OCI-LY1 (cell line): ENCODE measurements around the gene GHRL.

ENCODE experiments used
- H2AFZ ChIP-seq: fragments of 200-600 bp; sonication (generic), shearing (Covaris generic); 2 replicates; pipeline ENCODE4 v1.6.0; 2014; ENCODE audit warnings: antibody characterized with exemption, mild to moderate bottlenecking, low read length
- H3F3A ChIP-seq: fragments of 200-600 bp; sonication (generic), shearing (Covaris generic); 2 replicates; pipeline ENCODE4 v1.6.0; 2014; ENCODE audit warnings: mild to moderate bottlenecking, antibody characterized with exemption, low read length, moderate library complexity; ENCODE audit not compliant: insufficient read depth
- H3K27ac ChIP-seq: fragments of 200-600 bp; sonication (generic); 2 replicates; pipeline ENCODE4 v1.5.1; 2014; ENCODE audit warnings: low read length, mixed run types, mild to moderate bottlenecking, low read depth; ENCODE audit not compliant: poor library complexity, severe bottlenecking
- H3K27me3 ChIP-seq: fragments of 200-600 bp; sonication (generic); 2 replicates; pipeline ENCODE4 v1.6.0; 2014; ENCODE audit warnings: antibody characterized with exemption, mild to moderate bottlenecking, low read length, moderate library complexity; ENCODE audit not compliant: insufficient read depth
- H3K36me3 ChIP-seq: fragments of 200-600 bp; sonication (generic); 2 replicates; pipeline ENCODE4 v1.6.1; 2014; ENCODE audit warnings: mild to moderate bottlenecking, antibody characterized with exemption, low read length, moderate library complexity, mixed read lengths; ENCODE audit not compliant: insufficient read depth
- H3K4me1 ChIP-seq: fragments of 200-600 bp; sonication (generic); 2 replicates; pipeline ENCODE4 v1.5.1; 2014; ENCODE audit warnings: mild to moderate bottlenecking, low read length, moderate library complexity; ENCODE audit not compliant: insufficient read depth, severe bottlenecking
- H3K4me2 ChIP-seq: fragments of 200-600 bp; sonication (generic), shearing (Covaris generic); 2 replicates; pipeline ENCODE4 v1.6.1; 2014; ENCODE audit warnings: low read length
- H3K4me3 ChIP-seq: fragments of 200-600 bp; sonication (generic); 2 replicates; pipeline ENCODE4 v1.5.1; 2014; ENCODE audit warnings: low read length, low read depth, mild to moderate bottlenecking, mixed read lengths; ENCODE audit not compliant: poor library complexity, severe bottlenecking
- H3K79me2 ChIP-seq: fragments of 200-600 bp; shearing (Covaris generic); 2 replicates; pipeline ENCODE4 v1.6.1; 2016; ENCODE audit warnings: mixed run types, low read length, mixed read lengths; ENCODE audit not compliant: insufficient read depth
- H3K9ac ChIP-seq: fragments of 200-600 bp; sonication (generic), shearing (Covaris generic); 2 replicates; pipeline ENCODE4 v1.6.1; 2014; ENCODE audit warnings: mild to moderate bottlenecking, low read length, mixed read lengths
- H3K9me2 ChIP-seq: fragments of 200-600 bp; sonication (generic), shearing (Covaris generic); 2 replicates; pipeline ENCODE4 v1.6.1; 2014; ENCODE audit warnings: low read depth, mild to moderate bottlenecking, low read length, mixed read lengths
- H3K9me3 ChIP-seq: fragments of 200-600 bp; shearing (Covaris generic); 2 replicates; pipeline ENCODE4 v1.6.1; 2014; ENCODE audit warnings: low read length, mixed read lengths
- H4K20me1 ChIP-seq: fragments of 200-600 bp; sonication (generic), shearing (Covaris generic); 2 replicates; pipeline ENCODE4 v1.6.0; 2016; ENCODE audit warnings: mild to moderate bottlenecking, low read length; ENCODE audit not compliant: insufficient read depth
- CTCF ChIP-seq: fragments of 200-600 bp; sonication (generic), shearing (Covaris generic); IDR thresholded peaks from 2 replicates; pipeline ENCODE4 v1.5.1; 2017; ENCODE audit warnings: mild to moderate bottlenecking, antibody characterized with exemption, low read length, moderate library complexity, mixed read lengths
- EZH2 ChIP-seq: fragments of 200-600 bp; sonication (generic), shearing (Covaris generic); IDR thresholded peaks from 2 replicates; pipeline ENCODE4 v1.8.0; 2017; ENCODE audit warnings: borderline replicate concordance, mixed run types, mild to moderate bottlenecking, antibody characterized with exemption, low read length, moderate library complexity, mixed read lengths

GHRL gene

GRCh38 chr3:10262027-10262426 lies 30.7 kb downstream of the GHRL start:
- Histone ChIP-seq H3K79me2 (peaks cover 40% of the 10 kb centered on the region), H4K20me1 (no peaks in the 10 kb centered on the region), H3K4me1 (peaks cover 14% of the 10 kb centered on the region), H3K36me3 (peaks cover 79% of the 10 kb centered on the region), H3K9me3 (no peaks in the 10 kb centered on the region), H3F3A (no peaks in the 10 kb centered on the region), H3K27ac (no peak overlapping the region), H3K9me2 (no peaks in the 10 kb centered on the region), H2AFZ (no peak overlapping the region), H3K27me3 (no peaks in the 10 kb centered on the region), H3K4me3 (no peak overlapping the region), H3K4me2 (no peak overlapping the region), H3K9ac (no peak overlapping the region)
- TF ChIP-seq CTCF (no peak), EZH2 (no peak)

GRCh38 chr3:10260211-10260701 lies 32.5 kb downstream of the GHRL start:
- Histone ChIP-seq H3K79me2 (peaks cover 35% of the 10 kb centered on the region), H3K4me3 (no peak overlapping the region), H3K27me3 (no peaks in the 10 kb centered on the region), H4K20me1 (no peaks in the 10 kb centered on the region), H3K36me3 (peaks cover 78% of the 10 kb centered on the region), H3F3A (no peaks in the 10 kb centered on the region), H3K4me2 (no peak overlapping the region), H2AFZ (no peak overlapping the region), H3K9ac (no peak overlapping the region), H3K4me1 (peaks cover 14% of the 10 kb centered on the region), H3K9me2 (no peaks in the 10 kb centered on the region), H3K9me3 (no peaks in the 10 kb centered on the region), H3K27ac (no peak overlapping the region)
- TF ChIP-seq EZH2, result no peak
- TF ChIP-seq CTCF, result no peak

- no peak overlapping the region for H3K27ac ChIP-seq
- H3K4me3 ChIP-seq, result no peak overlapping the region
- peaks cover 80% of the 10 kb centered on the region for H3K36me3 ChIP-seq
- H3K4me2 ChIP-seq, result no peak overlapping the region
- H3K27me3 ChIP-seq, result no peaks in the 10 kb centered on the region
- H3F3A ChIP-seq, result no peaks in the 10 kb centered on the region
- peaks cover 14% of the 10 kb centered on the region for H3K4me1 ChIP-seq
- no peaks in the 10 kb centered on the region for H4K20me1 ChIP-seq
- TF ChIP-seq EZH2 (no peak), CTCF (no peak)
- H3K9me2 ChIP-seq, result no peaks in the 10 kb centered on the region
- H3K9ac ChIP-seq, result no peak overlapping the region
- no peak overlapping the region for H2AFZ ChIP-seq
- H3K9me3 ChIP-seq, result no peaks in the 10 kb centered on the region
- peaks cover 36% of the 10 kb centered on the region for H3K79me2 ChIP-seq
Observed at GRCh38 chr3:10259798-10260197, 32.9 kb downstream of the GHRL start.
